ENCODE measurements around the gene BBS7.

GRCh38 chr4:121785479-121785878 lies 84.8 kb downstream of the BBS7 start:
- no peak for TF ChIP-seq EZH2 (IDR thresholded peaks at IDR 0.05)
- no peak for TF ChIP-seq POLR2AphosphoS5 (IDR thresholded peaks at IDR 0.05; ENCODE audit: borderline replicate concordance, low read depth, low read length)
- TF ChIP-seq FOXP2 (optimal IDR thresholded peaks at IDR 0.05; ENCODE audit: control extremely low read depth, extremely low read length, insufficient read depth): no peak
